ENCODE measurements around the gene LAMA3. TPM values are rescaled to one million over a fixed set of nuclear protein-coding genes. Genes with fewer than 3 reads are reported as not detected.

LAMA3 gene
- total and polyA plus RNA-seq, 2 donors (not counting 3 experiments of a cell fraction or from before 2014, with no cell fraction given) = 2.6 to 12.3 TPM

DNA sequence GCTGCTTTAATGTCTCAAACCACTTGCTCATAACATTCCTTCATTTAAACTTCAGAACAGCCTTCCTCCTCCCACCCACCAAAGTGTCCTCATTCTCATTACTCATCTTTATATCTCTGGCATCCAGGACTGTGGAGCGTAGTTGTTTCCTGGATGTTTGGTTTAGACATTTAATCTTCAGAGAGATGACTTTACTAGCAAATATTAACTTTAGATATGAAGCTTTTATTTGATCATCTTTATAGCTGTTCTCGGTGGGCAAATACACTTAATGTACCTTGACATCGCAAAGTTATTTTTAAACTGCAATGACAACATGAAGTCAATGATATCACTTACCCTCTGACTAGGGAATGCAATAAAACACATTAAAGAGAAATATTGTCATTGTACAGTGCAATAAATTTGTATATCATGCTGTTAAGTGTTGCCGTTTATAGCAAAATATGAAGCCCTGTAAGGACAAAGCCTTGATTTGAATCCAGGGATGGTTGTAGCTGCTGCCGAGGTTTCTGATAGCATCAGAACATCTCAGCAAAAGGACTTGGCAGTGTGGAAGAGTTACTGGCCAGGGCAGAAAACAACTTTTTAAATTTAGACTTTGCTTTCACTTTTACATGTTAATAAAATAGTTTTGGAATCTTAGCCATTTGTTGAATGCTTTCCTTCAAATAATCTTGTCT, 4.6 kb upstream of the LAMA3 start:
- no peaks in the 10 kb centered on the region for H3K36me3 ChIP-seq (ENCODE audit: control insufficient read depth in 2 of 2, extremely low read depth in 1 of 2, insufficient read depth in 2 of 2, low read length in 2 of 2)
- H3K27ac ChIP-seq (ENCODE audit: insufficient read depth, low read depth, low read length) = no peak overlapping the region
- TF ChIP-seq EZH2 (IDR thresholded peaks at IDR 0.05; ENCODE audit: borderline replicate concordance, low read depth, low read length, severe bottlenecking) = no peak
- no peak for TF ChIP-seq JUN (IDR thresholded peaks at IDR 0.05; ENCODE audit: borderline replicate concordance, insufficient read depth, insufficient read length, low read depth)
- TF ChIP-seq POLR2A (IDR thresholded peaks at IDR 0.05; ENCODE audit: low read depth, low read length) = no peak
- no peak for TF ChIP-seq POLR2AphosphoS5 (IDR thresholded peaks at IDR 0.05; ENCODE audit: insufficient read depth, low read depth, low read length)
- TF ChIP-seq, protein P1, sequence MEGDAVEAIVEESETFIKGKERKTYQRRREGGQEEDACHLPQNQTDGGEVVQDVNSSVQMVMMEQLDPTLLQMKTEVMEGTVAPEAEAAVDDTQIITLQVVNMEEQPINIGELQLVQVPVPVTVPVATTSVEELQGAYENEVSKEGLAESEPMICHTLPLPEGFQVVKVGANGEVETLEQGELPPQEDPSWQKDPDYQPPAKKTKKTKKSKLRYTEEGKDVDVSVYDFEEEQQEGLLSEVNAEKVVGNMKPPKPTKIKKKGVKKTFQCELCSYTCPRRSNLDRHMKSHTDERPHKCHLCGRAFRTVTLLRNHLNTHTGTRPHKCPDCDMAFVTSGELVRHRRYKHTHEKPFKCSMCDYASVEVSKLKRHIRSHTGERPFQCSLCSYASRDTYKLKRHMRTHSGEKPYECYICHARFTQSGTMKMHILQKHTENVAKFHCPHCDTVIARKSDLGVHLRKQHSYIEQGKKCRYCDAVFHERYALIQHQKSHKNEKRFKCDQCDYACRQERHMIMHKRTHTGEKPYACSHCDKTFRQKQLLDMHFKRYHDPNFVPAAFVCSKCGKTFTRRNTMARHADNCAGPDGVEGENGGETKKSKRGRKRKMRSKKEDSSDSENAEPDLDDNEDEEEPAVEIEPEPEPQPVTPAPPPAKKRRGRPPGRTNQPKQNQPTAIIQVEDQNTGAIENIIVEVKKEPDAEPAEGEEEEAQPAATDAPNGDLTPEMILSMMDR (IDR thresholded peaks at IDR 0.05; ENCODE audit: extremely low read depth in 1 of 2, insufficient read depth in 1 of 2, low read depth in 1 of 2, low read length in 2 of 2) = no peak
- TF ChIP-seq GATA2 (IDR thresholded peaks at IDR 0.05; ENCODE audit: insufficient read depth, insufficient read length, low read depth, low read length) = no peak
- no peak for TF ChIP-seq FOS (IDR thresholded peaks at IDR 0.05; ENCODE audit: borderline replicate concordance, insufficient read depth, low read length)
- TF ChIP-seq, protein P2, sequence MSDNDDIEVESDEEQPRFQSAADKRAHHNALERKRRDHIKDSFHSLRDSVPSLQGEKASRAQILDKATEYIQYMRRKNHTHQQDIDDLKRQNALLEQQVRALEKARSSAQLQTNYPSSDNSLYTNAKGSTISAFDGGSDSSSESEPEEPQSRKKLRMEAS (IDR thresholded peaks at IDR 0.05; ENCODE audit: insufficient read depth, insufficient read length) = no peak
- TF ChIP-seq MYC (IDR thresholded peaks at IDR 0.05; ENCODE audit: low read depth, low read length) = no peak
- H3K27me3 ChIP-seq (ENCODE audit: control insufficient read depth in 2 of 2, insufficient read depth in 2 of 2, low read length in 2 of 2) = peaks cover 7 to 18% of the 10 kb centered on the region in 2 experiments
- no peak overlapping the region for H3K4me2 ChIP-seq (ENCODE audit: insufficient read depth, low read length)
- no peaks in the 10 kb centered on the region for H4K20me1 ChIP-seq (replicated peaks; ENCODE audit: control insufficient read depth, extremely low read depth, insufficient read depth, low read length)
- no peak for DNase-seq (ENCODE audit: low read depth, low spot score)
- no peaks in the 10 kb centered on the region for H3K9me3 ChIP-seq (replicated peaks; ENCODE audit: control insufficient read depth, insufficient read depth, low read length)
- FAIRE-seq = no peak
- H2AFZ ChIP-seq (ENCODE audit: low read depth, low read length) = no peak overlapping the region
- ChIA-PET CTCF (interaction anchor here (1.5 kb wide), 1 partner anchor 18 kb away, joined by 6 read pairs; no protein-coding TSS in a partner anchor), POLR2A (no interaction called here)
- intact Hi-C loops (cut with micrococcal nuclease) = loop anchor here (5.0 kb wide), 2 partner anchors 37 to 57 kb away; no protein-coding TSS in a partner anchor
- no peak overlapping the region for H3K4me3 ChIP-seq (replicated peaks in 1 of 3; ENCODE audit: insufficient read depth in 1 of 3, low read depth in 1 of 3, low read length in 3 of 3)
- H3K79me2 ChIP-seq (ENCODE audit: control insufficient read depth, insufficient read depth, low read length) = no peaks in the 10 kb centered on the region
- no peaks in the 10 kb centered on the region for H3K9me1 ChIP-seq (replicated peaks; ENCODE audit: control insufficient read depth, extremely low read depth, insufficient read depth, low read length)
- no TSS peak for BruUV-seq (replicated peaks)
- dilution Hi-C loops (cut with MboI; ENCODE audit: extremely low pct_ligation_motif_present, low sequenced_read_pairs) = no loop called here
- H3K4me1 ChIP-seq (ENCODE audit: control insufficient read depth, extremely low read depth, insufficient read depth, low read length) = peaks cover 5% of the 10 kb centered on the region
- no peak overlapping the region for H3K9ac ChIP-seq (replicated peaks; ENCODE audit: extremely low read depth, insufficient read depth, low read length)

Measured in endothelial cell of umbilical vein (primary cell).